Measurements from ENCODE around the gene CALHM6. TPM values are rescaled to one million over a fixed set of nuclear protein-coding genes. Genes with fewer than 3 reads are reported as not detected.

CALHM6 gene
- total and polyA plus RNA-seq, 11 donors: 0.37 to 52.4 (median 1.0) TPM; not detected in 1

DNA sequence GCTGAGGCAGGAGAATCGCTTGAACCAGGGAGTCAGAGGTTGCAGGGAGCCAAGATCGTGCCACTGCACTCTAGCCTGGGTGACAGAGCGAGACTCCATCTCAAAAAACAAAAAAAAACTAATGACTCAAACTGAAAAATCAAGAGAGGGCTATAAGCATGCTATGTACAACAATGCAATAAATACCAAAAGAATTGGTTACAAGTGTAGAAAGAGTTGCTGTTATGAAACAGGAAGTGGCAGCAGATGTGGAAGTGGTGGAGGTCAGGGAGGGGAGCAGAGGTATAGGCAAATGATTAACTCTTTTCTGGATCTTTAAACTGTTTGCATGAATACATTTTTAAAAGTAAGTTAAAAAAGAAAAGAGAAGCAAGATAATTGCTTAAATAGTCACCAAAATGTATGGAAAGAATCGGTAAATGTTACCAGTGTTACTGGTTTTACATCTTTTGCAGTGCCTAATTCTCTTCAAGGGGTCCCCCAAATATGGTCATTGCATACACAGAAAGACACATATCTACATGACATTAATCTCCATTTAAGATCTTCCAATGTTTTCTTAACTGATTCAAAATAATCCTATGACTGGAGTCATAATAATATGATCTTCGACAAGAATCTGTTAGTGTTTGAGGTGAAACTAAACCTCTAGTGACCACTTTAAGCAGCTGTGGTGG, 15.0 kb downstream of the CALHM6 start:
- Histone ChIP-seq H3K36me3 (no peaks in the 10 kb centered on the region), H3K27me3 (peaks cover 0 to 4% (median 0%) of the 10 kb centered on the region in 9 donors), H3K4me1 (peaks cover 0 to 25% (median 0%) of the 10 kb centered on the region in 12 donors), H3K27ac (peak overlapping the region in 1 of 12 donors; percentile 83), H3K9me3 (no peaks in the 10 kb centered on the region), H3K4me3 (peak overlapping the region in 1 of 12 donors; percentile 32)
- TF ChIP-seq, protein P1, sequence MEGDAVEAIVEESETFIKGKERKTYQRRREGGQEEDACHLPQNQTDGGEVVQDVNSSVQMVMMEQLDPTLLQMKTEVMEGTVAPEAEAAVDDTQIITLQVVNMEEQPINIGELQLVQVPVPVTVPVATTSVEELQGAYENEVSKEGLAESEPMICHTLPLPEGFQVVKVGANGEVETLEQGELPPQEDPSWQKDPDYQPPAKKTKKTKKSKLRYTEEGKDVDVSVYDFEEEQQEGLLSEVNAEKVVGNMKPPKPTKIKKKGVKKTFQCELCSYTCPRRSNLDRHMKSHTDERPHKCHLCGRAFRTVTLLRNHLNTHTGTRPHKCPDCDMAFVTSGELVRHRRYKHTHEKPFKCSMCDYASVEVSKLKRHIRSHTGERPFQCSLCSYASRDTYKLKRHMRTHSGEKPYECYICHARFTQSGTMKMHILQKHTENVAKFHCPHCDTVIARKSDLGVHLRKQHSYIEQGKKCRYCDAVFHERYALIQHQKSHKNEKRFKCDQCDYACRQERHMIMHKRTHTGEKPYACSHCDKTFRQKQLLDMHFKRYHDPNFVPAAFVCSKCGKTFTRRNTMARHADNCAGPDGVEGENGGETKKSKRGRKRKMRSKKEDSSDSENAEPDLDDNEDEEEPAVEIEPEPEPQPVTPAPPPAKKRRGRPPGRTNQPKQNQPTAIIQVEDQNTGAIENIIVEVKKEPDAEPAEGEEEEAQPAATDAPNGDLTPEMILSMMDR (IDR thresholded peaks at IDR 0.05): no peak
- no peak for TF ChIP-seq POLR2A (IDR thresholded peaks at IDR 0.05)
- DNase-seq (no peak), ATAC-seq (peak; percentile 34 to 57 (median 44))
- intact Hi-C loops (cut with DNase I): no loop called here
- 84 to 87% (median 86%) methylated on average over 5 of the region's 5 CpGs for WGBS, 4 donors

DNA sequence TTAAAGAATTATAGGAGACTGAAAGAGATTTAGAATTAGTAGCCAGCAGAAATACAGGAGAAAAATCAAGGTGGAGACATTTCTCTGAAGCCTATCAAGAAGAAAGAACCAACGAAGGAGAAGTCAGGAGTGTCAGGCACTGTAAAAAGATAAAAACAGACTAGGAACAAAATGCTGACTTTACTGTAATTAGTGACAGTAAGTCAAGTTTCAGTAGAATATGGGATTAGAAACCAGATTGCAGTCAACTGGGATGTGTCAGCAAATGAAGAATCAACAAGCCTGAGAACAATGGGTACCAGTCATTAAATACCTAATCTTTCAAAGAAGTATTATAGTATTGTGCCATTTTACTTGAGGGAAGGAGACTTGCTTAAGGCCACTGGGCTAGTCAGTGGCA, 21.6 kb downstream of the CALHM6 start:
- Histone ChIP-seq H3K4me3 (no peak overlapping the region), H3K9me3 (no peaks in the 10 kb centered on the region), H3K27ac (no peak overlapping the region), H3K27me3 (peaks cover 0 to 9% (median 0%) of the 10 kb centered on the region in 9 donors), H3K36me3 (no peaks in the 10 kb centered on the region), H3K4me1 (no peaks in the 10 kb centered on the region)
- DNase-seq (no peak), ATAC-seq (no peak)
- TF ChIP-seq, protein P1 (IDR thresholded peaks at IDR 0.05): no peak
- TF ChIP-seq POLR2A (IDR thresholded peaks at IDR 0.05): no peak
- intact Hi-C loops (cut with DNase I): no loop called here
- 70 to 82% (median 73%) methylated on average over 1 of the region's 1 CpG for WGBS, 4 donors

DNA sequence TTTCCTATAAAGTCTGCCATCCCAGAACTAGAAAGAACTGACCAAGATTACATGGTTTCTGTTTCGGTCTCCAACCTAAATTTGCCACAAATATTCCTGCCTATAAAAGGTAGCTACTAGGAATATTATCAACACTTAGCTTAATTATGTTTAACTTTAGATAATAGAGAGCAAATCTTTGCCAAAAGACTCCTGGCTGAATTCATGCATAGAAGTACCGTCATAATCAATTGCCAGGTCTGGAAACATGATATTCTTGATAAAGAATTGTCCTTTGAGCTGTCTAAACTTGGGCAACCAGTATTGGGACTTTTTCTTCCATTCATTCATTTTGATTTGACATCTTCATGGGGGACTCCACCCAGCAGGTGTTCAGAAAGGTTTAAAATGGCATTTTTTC, 22.4 kb downstream of the CALHM6 start:
- no peak for ATAC-seq

DNA sequence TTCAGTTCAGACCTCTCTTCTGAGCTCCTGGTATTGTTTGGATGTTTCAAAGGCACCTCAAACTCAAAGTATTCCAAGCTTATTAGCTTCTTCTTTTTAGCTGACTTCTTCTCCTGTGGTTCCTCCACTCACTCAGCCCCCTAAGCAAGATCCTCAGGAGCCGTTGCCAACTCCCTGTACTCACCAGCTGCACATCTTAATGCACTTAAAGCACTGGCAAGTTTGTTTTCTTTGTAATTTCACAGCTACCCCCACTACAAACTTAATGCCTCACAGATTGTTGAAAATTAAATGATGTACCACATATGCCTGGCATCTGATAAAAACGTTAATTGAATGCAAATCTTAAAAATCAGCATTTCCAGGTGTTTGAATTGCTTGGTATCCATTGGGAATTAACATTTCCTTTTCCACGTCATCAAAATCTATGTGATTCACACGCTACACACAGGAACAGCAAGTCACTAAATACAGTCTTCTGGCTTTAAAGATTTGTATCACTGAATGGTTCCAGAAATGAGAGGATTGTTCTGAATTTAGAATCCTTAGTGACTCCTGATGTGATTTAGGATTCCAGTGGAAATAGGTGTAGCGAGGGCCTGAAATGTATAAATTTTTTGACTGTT, 24.5 kb downstream of the CALHM6 start:
- H3K4me3 ChIP-seq: no peak overlapping the region
- intact Hi-C loops (cut with DNase I): no loop called here
- TF ChIP-seq POLR2A (IDR thresholded peaks at IDR 0.05): no peak
- TF ChIP-seq, protein P1 (IDR thresholded peaks at IDR 0.05): no peak
- no peak for ATAC-seq
- WGBS, 4 donors: 54 to 66% (median 64%) methylated on average over 5 of the region's 5 CpGs
- peaks cover 0 to 6% (median 0%) of the 10 kb centered on the region in 9 donors for H3K27me3 ChIP-seq
- no peaks in the 10 kb centered on the region for H3K36me3 ChIP-seq
- no peak for DNase-seq
- peaks cover 0 to 5% (median 0%) of the 10 kb centered on the region in 12 donors for H3K9me3 ChIP-seq
- H3K27ac ChIP-seq: no peak overlapping the region
- H3K4me1 ChIP-seq: no peaks in the 10 kb centered on the region

More for the DNA sequence above, 22.4 kb downstream of the CALHM6 start:
- H3K9me3 ChIP-seq: peaks cover 0 to 2% (median 0%) of the 10 kb centered on the region in 12 donors
- no peaks in the 10 kb centered on the region for H3K36me3 ChIP-seq
- TF ChIP-seq, protein P1 (IDR thresholded peaks at IDR 0.05): no peak
- no peak for TF ChIP-seq POLR2A (IDR thresholded peaks at IDR 0.05)
- WGBS, 4 donors: 83 to 90% (median 84%) methylated on average over 2 of the region's 2 CpGs
- DNase-seq: no peak
- no peaks in the 10 kb centered on the region for H3K4me1 ChIP-seq
- intact Hi-C loops (cut with DNase I): no loop called here
- H3K27me3 ChIP-seq: peaks cover 0 to 9% (median 0%) of the 10 kb centered on the region in 9 donors
- H3K4me3 ChIP-seq: no peak overlapping the region
- no peak overlapping the region for H3K27ac ChIP-seq

All from heart left ventricle (tissue), 16 donors.